ENCODE measurements around the gene PCED1B. TPM values are rescaled to one million over a fixed set of nuclear protein-coding genes. Genes with fewer than 3 reads are reported as not detected.

Gene PCED1B
- total RNA-seq, 1 experiment from 2014 or later, result 3.3 TPM

DNA sequence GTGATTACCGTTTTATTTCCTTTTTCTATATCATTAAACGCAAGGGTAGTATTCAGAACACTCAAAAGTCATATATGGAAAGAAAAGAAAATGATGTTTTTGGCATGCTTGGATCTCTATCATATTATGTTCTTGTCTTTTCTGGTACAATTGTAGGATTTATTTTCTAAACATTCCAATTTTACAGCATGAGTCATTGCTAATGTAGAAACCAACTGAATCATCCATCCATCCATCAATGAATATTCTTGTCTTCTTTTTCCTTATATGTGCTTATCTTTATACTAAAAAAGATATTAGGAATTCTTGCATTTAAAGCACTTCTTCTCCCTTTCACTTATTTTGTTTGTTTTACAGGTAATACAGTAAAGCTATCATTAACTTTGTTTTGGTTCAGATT is 20.7 kb downstream of the PCED1B start:
- H4K8ac ChIP-seq (replicated peaks; ENCODE audit: insufficient read length, low read depth, low read length), result no peak overlapping the region
- H3K4ac ChIP-seq (ENCODE audit: low read depth, low read length), result no peak overlapping the region
- H3K36me3 Mint-ChIP-seq (ENCODE audit: insufficient read depth in 1 of 3, low read depth in 3 of 3), result no peaks in the 10 kb centered on the region

More for the DNA sequence above, 20.7 kb downstream of the PCED1B start:
- Histone ChIP-seq H2BK120ac (ENCODE audit: low read depth, low read length, poor library complexity, severe bottlenecking) (no peak overlapping the region), H3K79me2 (ENCODE audit: insufficient read depth, low read length) (no peaks in the 10 kb centered on the region), H3K9ac (ENCODE audit: extremely low read depth, insufficient read length, low read length) (no peak overlapping the region), H3K23ac (ENCODE audit: insufficient read length, low read depth, low read length) (no peak overlapping the region), H2BK20ac (ENCODE audit: low read depth, low read length, poor library complexity, severe bottlenecking) (no peak overlapping the region), H3K18ac (ENCODE audit: insufficient read length, low read depth, low read length) (no peak overlapping the region), H4K20me1 (ENCODE audit: control insufficient read depth, insufficient read depth, insufficient read length) (no peaks in the 10 kb centered on the region), H2BK15ac (ENCODE audit: low read depth, low read length) (no peak overlapping the region), H4K5ac (ENCODE audit: insufficient read length, low read depth, low read length) (no peak overlapping the region), H3K14ac (ENCODE audit: insufficient read depth, low read length) (no peak overlapping the region), H3K56ac (ENCODE audit: insufficient read length, low read depth, low read length) (no peak overlapping the region), H3K9me3 (ENCODE audit: control insufficient read depth, low read depth, low read length) (no peaks in the 10 kb centered on the region), H2BK12ac (ENCODE audit: insufficient read length, low read depth, low read length) (no peak overlapping the region), H2AFZ (ENCODE audit: low read length) (no peak overlapping the region), H2AK5ac (ENCODE audit: insufficient read length, low read length) (no peak overlapping the region), H3K23me2 (ENCODE audit: insufficient read length, low read depth, low read length, poor library complexity, severe bottlenecking) (no peaks in the 10 kb centered on the region), H2BK5ac (ENCODE audit: insufficient read length, low read length) (no peak overlapping the region), H3K27me3 (ENCODE audit: insufficient read depth, low read length) (no peaks in the 10 kb centered on the region), H3K27ac (ENCODE audit: insufficient read length, low read depth, low read length) (no peak overlapping the region), H4K91ac (ENCODE audit: insufficient read length, low read depth, low read length) (no peak overlapping the region), H3K79me1 (ENCODE audit: insufficient read depth, low read depth, low read length, poor library complexity, severe bottlenecking) (no peaks in the 10 kb centered on the region), H3K4me1 (ENCODE audit: insufficient read depth, low read length) (no peaks in the 10 kb centered on the region), H3T11ph (ENCODE audit: low read length) (no peak overlapping the region), H3K4me2 (ENCODE audit: insufficient read depth, insufficient read length, low read length) (no peak overlapping the region)
- TF ChIP-seq, protein P1, sequence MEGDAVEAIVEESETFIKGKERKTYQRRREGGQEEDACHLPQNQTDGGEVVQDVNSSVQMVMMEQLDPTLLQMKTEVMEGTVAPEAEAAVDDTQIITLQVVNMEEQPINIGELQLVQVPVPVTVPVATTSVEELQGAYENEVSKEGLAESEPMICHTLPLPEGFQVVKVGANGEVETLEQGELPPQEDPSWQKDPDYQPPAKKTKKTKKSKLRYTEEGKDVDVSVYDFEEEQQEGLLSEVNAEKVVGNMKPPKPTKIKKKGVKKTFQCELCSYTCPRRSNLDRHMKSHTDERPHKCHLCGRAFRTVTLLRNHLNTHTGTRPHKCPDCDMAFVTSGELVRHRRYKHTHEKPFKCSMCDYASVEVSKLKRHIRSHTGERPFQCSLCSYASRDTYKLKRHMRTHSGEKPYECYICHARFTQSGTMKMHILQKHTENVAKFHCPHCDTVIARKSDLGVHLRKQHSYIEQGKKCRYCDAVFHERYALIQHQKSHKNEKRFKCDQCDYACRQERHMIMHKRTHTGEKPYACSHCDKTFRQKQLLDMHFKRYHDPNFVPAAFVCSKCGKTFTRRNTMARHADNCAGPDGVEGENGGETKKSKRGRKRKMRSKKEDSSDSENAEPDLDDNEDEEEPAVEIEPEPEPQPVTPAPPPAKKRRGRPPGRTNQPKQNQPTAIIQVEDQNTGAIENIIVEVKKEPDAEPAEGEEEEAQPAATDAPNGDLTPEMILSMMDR (conservative IDR thresholded peaks at IDR 0.05), result no peak
- Mint-ChIP-seq H3K27ac (no peak overlapping the region), H3K4me3 (no peak overlapping the region), H3K4me1 (peaks cover 6 to 10% of the 10 kb centered on the region in 2 experiments; a peak in 3 of 4 replicates), H3K9me3 (no peaks in the 10 kb centered on the region), H3K27me3 (ENCODE audit: low read depth) (no peaks in the 10 kb centered on the region)
- DNase-seq, result no peak
- WGBS (ENCODE audit: extremely low coverage, insufficient read length, low lambda C conversion rate), result no CpG with 5 or more reads among the region's 2 CpGs
